Measurements from ENCODE around the gene WWC2.

WWC2 gene

GRCh38 chr4:183369073-183369472 is 270.0 kb downstream of the WWC2 start:
- Histone ChIP-seq H3K23ac (ENCODE audit: low read length) (no peak overlapping the region), H3K4me3 (ENCODE audit: low read length) (no peak overlapping the region), H2BK5ac (ENCODE audit: low read length) (no peak overlapping the region), H3K79me1 (ENCODE audit: low read length) (no peaks in the 10 kb centered on the region), H3K4ac (ENCODE audit: low read depth, low read length) (no peak overlapping the region), H4K8ac (ENCODE audit: low read depth, low read length) (no peak overlapping the region), H2BK15ac (replicated peaks; ENCODE audit: low read depth) (no peak overlapping the region), H4K5ac (ENCODE audit: low read length) (no peak overlapping the region), H3K36me3 (ENCODE audit: control insufficient read depth, insufficient read depth, low read length) (no peaks in the 10 kb centered on the region), H3K4me2 (ENCODE audit: low read length) (no peak overlapping the region), H3K56ac (ENCODE audit: low read length) (no peak overlapping the region), H3K4me1 (ENCODE audit: control insufficient read depth, low read depth, low read length) (no peaks in the 10 kb centered on the region), H3K9ac (ENCODE audit: low read length) (no peak overlapping the region), H3K27ac (ENCODE audit: low read depth, low read length) (no peak overlapping the region), H3K18ac (ENCODE audit: low read length) (no peak overlapping the region), H2AK5ac (ENCODE audit: low read length) (no peak overlapping the region), H3K79me2 (ENCODE audit: control insufficient read depth, insufficient read depth, low read length) (no peaks in the 10 kb centered on the region), H3K27me3 (ENCODE audit: insufficient read depth, low read length, poor library complexity) (no peaks in the 10 kb centered on the region), H2BK120ac (ENCODE audit: low read depth, low read length) (no peak overlapping the region)
- WGBS (ENCODE audit: extremely low coverage, insufficient coverage, low lambda C conversion rate): no CpG with 5 or more reads among the region's 8 CpGs
- no peak for DNase-seq

All from mesendoderm (in vitro differentiated cells).